22Rv1 (cell line): ENCODE results near the gene TBCK.

ENCODE experiments used
- CTCF ChIP-seq: fragments of 450-650 bp; IDR thresholded peaks from 2 replicates; pipeline ENCODE4 v1.5.1; 2017; ENCODE audit warnings: mild to moderate bottlenecking
- ZFX ChIP-seq: fragments of 450-650 bp; IDR thresholded peaks from 2 replicates; pipeline ENCODE4 v1.6.1; 2017; ENCODE audit warnings: antibody characterized with exemption, borderline replicate concordance

GRCh38 chr4:106245176-106245575 is 70.8 kb downstream of the TBCK start:
- TF ChIP-seq CTCF = no peak
- TF ChIP-seq ZFX = no peak
